LNCaP clone FGC (cell line): ENCODE measurements around the gene PRKAG2.

ENCODE experiments used
- DNase-seq: peaks from one replicate; pipeline ENCODE4 v3.0.0-alpha.2; 2011; ENCODE audit warnings: low read depth
- H3K4me3 ChIP-seq: 2 replicates; pipeline ENCODE4 v1.5.1; 2011; ENCODE audit warnings: mild to moderate bottlenecking, low read depth, low read length, control low read depth
- TF ChIP-seq, protein P1 (sequence below): IDR thresholded peaks from 2 replicates; pipeline ENCODE4 v1.5.1; 2012; ENCODE audit warnings: mild to moderate bottlenecking; ENCODE audit not compliant: control insufficient read depth, insufficient read depth; ENCODE audit errors: extremely low read depth

Gene PRKAG2

GRCh38 chr7:151615058-151615457 is 261.9 kb downstream of the PRKAG2 start:
- DNase-seq: no peak
- TF ChIP-seq, protein P1, sequence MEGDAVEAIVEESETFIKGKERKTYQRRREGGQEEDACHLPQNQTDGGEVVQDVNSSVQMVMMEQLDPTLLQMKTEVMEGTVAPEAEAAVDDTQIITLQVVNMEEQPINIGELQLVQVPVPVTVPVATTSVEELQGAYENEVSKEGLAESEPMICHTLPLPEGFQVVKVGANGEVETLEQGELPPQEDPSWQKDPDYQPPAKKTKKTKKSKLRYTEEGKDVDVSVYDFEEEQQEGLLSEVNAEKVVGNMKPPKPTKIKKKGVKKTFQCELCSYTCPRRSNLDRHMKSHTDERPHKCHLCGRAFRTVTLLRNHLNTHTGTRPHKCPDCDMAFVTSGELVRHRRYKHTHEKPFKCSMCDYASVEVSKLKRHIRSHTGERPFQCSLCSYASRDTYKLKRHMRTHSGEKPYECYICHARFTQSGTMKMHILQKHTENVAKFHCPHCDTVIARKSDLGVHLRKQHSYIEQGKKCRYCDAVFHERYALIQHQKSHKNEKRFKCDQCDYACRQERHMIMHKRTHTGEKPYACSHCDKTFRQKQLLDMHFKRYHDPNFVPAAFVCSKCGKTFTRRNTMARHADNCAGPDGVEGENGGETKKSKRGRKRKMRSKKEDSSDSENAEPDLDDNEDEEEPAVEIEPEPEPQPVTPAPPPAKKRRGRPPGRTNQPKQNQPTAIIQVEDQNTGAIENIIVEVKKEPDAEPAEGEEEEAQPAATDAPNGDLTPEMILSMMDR: no peak
- no peak overlapping the region for H3K4me3 ChIP-seq

DNA sequence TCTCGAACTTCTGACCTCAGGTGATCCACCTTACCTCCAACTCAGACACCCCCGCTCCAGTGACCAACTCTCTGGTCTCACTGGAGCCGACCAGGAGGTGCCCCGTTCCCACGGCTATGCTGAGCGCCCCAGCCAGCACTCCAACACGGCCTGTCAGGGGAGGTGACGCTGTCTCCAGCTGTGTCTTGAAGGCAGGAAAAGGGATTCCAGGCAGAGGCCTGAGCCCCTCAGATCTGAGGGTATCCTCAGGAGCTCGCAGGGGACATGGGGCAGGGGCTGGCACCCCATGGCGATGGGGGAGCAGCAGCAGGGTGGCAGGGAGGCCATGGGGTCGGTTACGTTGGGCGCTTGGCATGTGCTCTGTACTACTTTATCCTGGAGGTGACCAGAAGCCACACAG is 262.9 kb downstream of the PRKAG2 start:
- TF ChIP-seq, protein P1: no peak
- no peak for DNase-seq
- H3K4me3 ChIP-seq: no peak overlapping the region

DNA sequence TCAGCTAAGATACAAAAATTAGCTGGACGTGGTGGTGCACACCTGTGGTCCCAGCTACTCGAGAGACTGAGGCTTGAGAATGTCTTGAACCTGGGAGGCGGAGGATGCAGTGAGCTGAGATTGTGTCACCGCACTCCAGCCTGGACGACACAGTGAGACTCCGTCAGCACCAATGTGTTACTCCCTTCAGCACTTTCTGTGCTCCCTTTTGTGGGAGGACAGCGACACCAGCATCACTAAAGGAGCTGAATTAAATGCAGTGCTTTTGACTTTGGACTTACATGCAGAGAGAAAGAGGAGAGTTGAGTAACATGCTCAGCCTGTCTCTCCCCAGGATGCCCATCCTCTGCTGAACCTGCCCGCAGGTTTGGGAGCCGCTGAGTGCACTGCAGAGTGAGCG is 265.0 kb downstream of the PRKAG2 start:
- no peak for DNase-seq
- TF ChIP-seq, protein P1: no peak

DNA sequence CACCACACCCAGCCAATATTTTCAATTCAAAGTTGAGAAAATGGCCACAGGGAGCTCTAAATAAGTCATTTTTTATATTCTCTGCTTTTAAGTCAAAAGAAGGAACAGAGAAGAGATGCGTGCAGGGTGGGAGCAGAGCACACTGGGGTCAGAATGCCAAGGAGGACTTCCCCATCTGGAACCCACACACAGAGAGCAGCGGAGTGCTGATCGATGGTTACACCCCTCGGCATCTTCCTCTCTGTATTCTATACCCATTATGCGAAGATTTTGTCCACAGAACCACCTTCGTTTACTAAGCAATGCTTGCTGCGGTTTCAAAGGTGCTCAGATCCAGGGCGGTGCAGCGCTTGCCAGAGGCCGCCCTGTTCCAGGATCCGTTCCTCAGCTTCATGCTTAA is 265.9 kb downstream of the PRKAG2 start:
- TF ChIP-seq, protein P1: no peak
- DNase-seq: no peak
- no peak overlapping the region for H3K4me3 ChIP-seq

More for the DNA sequence above, 265.0 kb downstream of the PRKAG2 start:
- no peak overlapping the region for H3K4me3 ChIP-seq

DNA sequence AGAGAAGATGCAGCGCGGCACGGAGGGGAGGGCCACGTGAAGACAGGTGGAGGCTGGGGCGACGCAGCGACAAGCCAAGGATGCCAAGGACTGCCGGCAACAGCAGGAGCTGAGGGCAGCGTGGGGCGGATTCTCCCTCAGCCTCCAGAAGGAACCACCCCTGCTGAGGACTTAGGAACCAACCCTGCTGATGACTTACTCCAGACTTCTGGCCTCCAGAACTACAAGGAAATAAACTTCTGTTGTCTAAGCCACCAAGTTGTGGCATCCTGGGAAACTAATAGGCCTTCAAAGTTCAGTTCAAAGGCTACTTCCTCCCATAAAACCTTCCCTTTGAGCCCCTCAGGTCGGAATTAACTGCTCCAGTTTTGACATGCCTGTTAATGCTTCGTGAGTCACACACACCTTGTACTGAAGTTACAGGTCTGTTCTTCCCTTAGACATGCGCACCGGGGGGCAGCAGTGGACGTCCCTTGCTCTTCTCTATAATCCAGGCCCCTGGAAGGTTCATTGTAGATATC is 268.8 kb downstream of the PRKAG2 start:
- H3K4me3 ChIP-seq: no peak overlapping the region
- DNase-seq: no peak
- TF ChIP-seq, protein P1: no peak

GRCh38 chr7:151607464-151607867 is 269.4 kb downstream of the PRKAG2 start:
- DNase-seq: no peak
- TF ChIP-seq, protein P1: no peak

GRCh38 chr7:151603951-151604350 is 273.0 kb downstream of the PRKAG2 start:
- no peak for DNase-seq
- TF ChIP-seq, protein P1: no peak
- H3K4me3 ChIP-seq: no peak overlapping the region

More at GRCh38 chr7:151607464-151607867, 269.4 kb downstream of the PRKAG2 start:
- no peak overlapping the region for H3K4me3 ChIP-seq
